MCF 10A (cell line): Measurements from ENCODE around the gene KCNH1. TPM values are rescaled to one million over a fixed set of nuclear protein-coding genes. Genes with fewer than 3 reads are reported as not detected.
A peak's percentile ranks its signal among the peaks of the same experiment; 100 is the strongest.

Source experiments
- BruUV-seq: library from RNA; stranded (reverse); fragments of 400-500 nt; replicated peaks from 2 replicates; lab custom pipeline; 2021; lab: Mats Ljungman, UMichigan
- CTCF ChIA-PET: fragments of 300-600 bp; sonication (Branson Sonifier 250); formaldehyde crosslinking; extraction: SDS; loops from one replicate; lab custom pipeline; 2021; ENCODE audit warnings: antibody characterized with exemption, inconsistent platforms; lab: Yijun Ruan, JAX
- POLR2A ChIA-PET: fragments of 300-600, 350-650 bp; sonication (Branson Sonifier 250); formaldehyde crosslinking; extraction: SDS; loops from one replicate; lab custom pipeline; 2020; ENCODE audit warnings: antibody characterized with exemption, inconsistent platforms; lab: Yijun Ruan, JAX
- DNase-seq: peaks from one replicate; pipeline ENCODE4 v3.0.0-alpha.2; 2018; ENCODE audit not compliant: unreplicated experiment
- H3K27ac Mint-ChIP-seq: one replicate; pipeline ENCODE4 v1.8.0; 2022; ENCODE audit warnings: mild to moderate bottlenecking, low read depth, mixed read lengths; ENCODE audit not compliant: unreplicated experiment
- H3K27me3 Mint-ChIP-seq: one replicate; pipeline ENCODE4 v1.8.0; 2022; ENCODE audit warnings: mixed read lengths; ENCODE audit not compliant: insufficient read depth, unreplicated experiment
- H3K36me3 Mint-ChIP-seq: one replicate; pipeline ENCODE4 v1.8.0; 2022; ENCODE audit warnings: mild to moderate bottlenecking, moderate library complexity, mixed read lengths; ENCODE audit not compliant: insufficient read depth, unreplicated experiment
- H3K4me1 Mint-ChIP-seq: one replicate; pipeline ENCODE4 v1.8.0; 2022; ENCODE audit warnings: mixed read lengths; ENCODE audit not compliant: insufficient read depth, unreplicated experiment
- H3K4me3 Mint-ChIP-seq: one replicate; pipeline ENCODE4 v1.8.0; 2022; ENCODE audit warnings: mild to moderate bottlenecking, moderate library complexity, mixed read lengths; ENCODE audit not compliant: unreplicated experiment
- H3K9me3 Mint-ChIP-seq: one replicate; pipeline ENCODE4 v1.8.0; 2022; ENCODE audit warnings: mixed read lengths; ENCODE audit not compliant: unreplicated experiment
- intact Hi-C: fragments of 100-400 bp; cut with micrococcal nuclease; formaldehyde crosslinking; loops from 2 replicates; pipeline ENCODE4 v1.14.1; 2022
- total RNA-seq: library from RNA; stranded (reverse); gene quantifications from 2 replicates; pipeline ENCODE4 v1.2.3, GENCODE V29; 2022
- TF ChIP-seq, protein P1 (sequence below): fragments of 200-600 bp; IDR thresholded peaks from one replicate; pipeline ENCODE4 v1.8.0; 2022; ENCODE audit warnings: antibody characterized with exemption, mild to moderate bottlenecking; ENCODE audit not compliant: unreplicated experiment

KCNH1 gene
- total RNA-seq, 1 experiment from 2014 or later, result 0.19 TPM

DNA sequence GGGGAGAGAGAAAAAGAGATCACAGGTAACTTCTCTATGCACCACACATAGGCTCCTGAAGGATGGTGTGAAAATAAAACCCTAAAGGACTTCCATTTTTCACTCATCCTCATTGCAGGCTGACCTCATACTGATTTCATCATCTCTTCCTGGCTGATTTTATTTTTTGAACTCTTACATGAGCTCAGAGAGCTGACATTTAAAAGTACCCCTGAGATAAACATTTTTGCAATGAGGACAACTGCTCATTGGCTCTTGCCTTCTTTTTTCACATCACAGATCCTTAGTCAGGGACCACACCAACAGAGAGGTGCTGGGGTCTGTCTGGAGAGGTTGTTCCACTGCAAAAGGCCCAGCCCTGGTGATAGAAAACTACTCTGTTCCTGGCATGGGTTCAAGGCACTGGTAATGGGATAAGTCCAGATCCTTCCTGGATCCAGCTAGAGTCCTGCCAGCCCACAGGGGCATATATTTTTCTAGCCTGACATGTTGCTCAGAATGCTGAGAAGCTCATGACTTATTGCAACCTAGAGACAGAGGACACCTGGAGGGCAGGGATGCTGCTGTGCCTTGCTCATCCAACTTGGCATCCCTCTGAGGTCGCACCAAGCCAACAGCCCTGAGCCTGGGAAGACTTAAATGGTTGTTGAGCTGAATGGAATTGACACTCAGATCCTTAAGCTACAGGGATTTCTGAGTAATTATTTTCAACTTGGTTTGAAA, 445.3 kb downstream of the KCNH1 start:
- Mint-ChIP-seq H3K27ac (no peak overlapping the region), H3K9me3 (no peaks in the 10 kb centered on the region), H3K4me3 (no peak overlapping the region), H3K27me3 (no peaks in the 10 kb centered on the region), H3K4me1 (peaks cover 7% of the 10 kb centered on the region), H3K36me3 (no peaks in the 10 kb centered on the region)
- BruUV-seq, result no TSS peak
- TF ChIP-seq, protein P1, sequence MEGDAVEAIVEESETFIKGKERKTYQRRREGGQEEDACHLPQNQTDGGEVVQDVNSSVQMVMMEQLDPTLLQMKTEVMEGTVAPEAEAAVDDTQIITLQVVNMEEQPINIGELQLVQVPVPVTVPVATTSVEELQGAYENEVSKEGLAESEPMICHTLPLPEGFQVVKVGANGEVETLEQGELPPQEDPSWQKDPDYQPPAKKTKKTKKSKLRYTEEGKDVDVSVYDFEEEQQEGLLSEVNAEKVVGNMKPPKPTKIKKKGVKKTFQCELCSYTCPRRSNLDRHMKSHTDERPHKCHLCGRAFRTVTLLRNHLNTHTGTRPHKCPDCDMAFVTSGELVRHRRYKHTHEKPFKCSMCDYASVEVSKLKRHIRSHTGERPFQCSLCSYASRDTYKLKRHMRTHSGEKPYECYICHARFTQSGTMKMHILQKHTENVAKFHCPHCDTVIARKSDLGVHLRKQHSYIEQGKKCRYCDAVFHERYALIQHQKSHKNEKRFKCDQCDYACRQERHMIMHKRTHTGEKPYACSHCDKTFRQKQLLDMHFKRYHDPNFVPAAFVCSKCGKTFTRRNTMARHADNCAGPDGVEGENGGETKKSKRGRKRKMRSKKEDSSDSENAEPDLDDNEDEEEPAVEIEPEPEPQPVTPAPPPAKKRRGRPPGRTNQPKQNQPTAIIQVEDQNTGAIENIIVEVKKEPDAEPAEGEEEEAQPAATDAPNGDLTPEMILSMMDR, result no peak
- intact Hi-C loops, result no loop called here
- ChIA-PET CTCF (interaction anchor here (0.6 to 1.1 kb wide), 5 partner anchors 10 to 1490 kb away, joined by 3 to 4 read pairs (median 3); no protein-coding TSS in a partner anchor), POLR2A (no interaction called here)
- DNase-seq, result no peak

GRCh38 chr1:210687582-210688279, 446.2 kb downstream of the KCNH1 start:
- no TSS peak for BruUV-seq
- Mint-ChIP-seq H3K27me3 (no peaks in the 10 kb centered on the region), H3K9me3 (no peaks in the 10 kb centered on the region), H3K4me3 (no peak overlapping the region), H3K4me1 (peaks cover 7% of the 10 kb centered on the region), H3K36me3 (no peaks in the 10 kb centered on the region), H3K27ac (no peak overlapping the region)
- DNase-seq, result peak; percentile 71
- TF ChIP-seq, protein P1, result no peak
- CTCF ChIA-PET, result interaction anchor here (0.6 kb wide), 1 partner anchor 62 kb away, joined by 3 read pairs; no protein-coding TSS in a partner anchor
- intact Hi-C loops, result no loop called here
- POLR2A ChIA-PET, result no interaction called here

- CTCF ChIA-PET, result interaction anchor here (0.7 kb wide), 1 partner anchor 865 kb away, joined by 3 read pairs; no protein-coding TSS in a partner anchor
- no peak for DNase-seq
- H3K27me3 Mint-ChIP-seq, result no peaks in the 10 kb centered on the region
- no peak overlapping the region for H3K4me3 Mint-ChIP-seq
- POLR2A ChIA-PET, result no interaction called here
- no peak overlapping the region for H3K27ac Mint-ChIP-seq
- TF ChIP-seq, protein P1, result no peak
- no peaks in the 10 kb centered on the region for H3K9me3 Mint-ChIP-seq
- intact Hi-C loops, result no loop called here
- no peaks in the 10 kb centered on the region for H3K36me3 Mint-ChIP-seq
- BruUV-seq, result no TSS peak
- peaks cover 7% of the 10 kb centered on the region for H3K4me1 Mint-ChIP-seq
Measured at GRCh38 chr1:210686841-210687240, 447.1 kb downstream of the KCNH1 start.

GRCh38 chr1:210685295-210685650, 448.7 kb downstream of the KCNH1 start:
- TF ChIP-seq, protein P1, result no peak
- Mint-ChIP-seq H3K4me3 (no peak overlapping the region), H3K27me3 (no peaks in the 10 kb centered on the region), H3K4me1 (peaks cover 7% of the 10 kb centered on the region), H3K9me3 (no peaks in the 10 kb centered on the region), H3K27ac (no peak overlapping the region), H3K36me3 (no peaks in the 10 kb centered on the region)
- DNase-seq, result no peak
- ChIA-PET POLR2A (no interaction called here), CTCF (no interaction called here)
- BruUV-seq, result no TSS peak
- intact Hi-C loops, result no loop called here
